Right forelimb (tissue), 1 donor: ENCODE data around the gene MCUB.

Source experiments
- DNase-seq: peaks from one replicate; pipeline ENCODE4 v3.0.0-alpha.2; 2018

MCUB gene

DNA sequence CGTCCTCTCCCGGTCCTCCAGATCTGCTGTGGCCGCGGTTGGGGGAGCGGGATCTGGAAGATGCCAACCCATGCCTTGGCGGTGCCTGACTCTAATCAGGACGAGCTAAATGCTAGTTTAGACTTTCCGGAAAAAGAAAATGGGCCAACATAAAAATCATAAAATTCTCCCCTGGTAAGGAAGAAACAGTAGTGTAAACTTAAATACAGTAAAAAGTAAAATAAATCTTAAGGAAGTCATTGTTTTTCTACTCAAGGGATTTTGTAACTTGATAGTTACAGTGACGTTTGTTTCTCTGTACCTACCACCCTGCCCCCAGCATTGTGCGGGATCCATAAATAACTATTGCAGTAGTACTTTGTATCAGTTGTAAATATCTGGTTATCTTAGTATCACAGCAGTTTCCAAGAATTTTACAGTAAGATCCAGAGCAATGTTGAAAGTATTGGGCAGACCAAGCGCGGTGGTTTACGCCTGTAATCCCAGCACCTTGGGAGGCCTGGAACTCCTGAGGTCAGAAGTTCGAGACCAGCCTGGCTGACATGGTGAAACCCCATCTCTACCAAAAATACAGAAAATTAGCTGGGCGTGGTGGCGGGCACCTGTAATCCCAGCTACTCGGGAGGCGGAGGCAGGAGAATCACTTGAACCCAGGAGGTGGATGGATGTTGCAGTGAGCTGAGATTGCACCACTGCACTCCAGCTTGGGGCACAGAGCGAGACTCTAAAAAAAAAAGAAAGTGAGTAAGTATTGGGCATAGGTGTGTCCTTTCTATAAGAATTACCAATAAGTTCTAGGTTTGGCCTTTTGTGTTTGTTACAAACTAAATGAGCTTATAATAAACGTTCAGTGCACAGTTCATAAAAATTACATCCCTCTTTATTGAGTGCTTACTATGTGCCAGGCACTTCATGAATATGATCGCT is 170.8 kb downstream of the MCUB start:
- DNase-seq = no peak

- DNase-seq = no peak
These were observed 173.7 kb downstream of the MCUB start for GRCh38 chr4:109733728-109734127.

GRCh38 chr4:109735566-109736365 is 175.7 kb downstream of the MCUB start:
- DNase-seq = no peak
